GM23248 (cell line): ENCODE results near the gene LRRC8E. TPM values are rescaled to one million over a fixed set of nuclear protein-coding genes. Genes with fewer than 3 reads are reported as not detected.

Experiments
- DNase-seq: peaks from one replicate; pipeline ENCODE4 v3.0.0-alpha.2; 2015
- H2AFZ ChIP-seq: fragments of 200-600 bp; sonication (generic); 2 replicates; pipeline ENCODE4 v1.6.1; 2016; ENCODE audit warnings: antibody characterized with exemption
- H3F3A ChIP-seq: fragments of 200-600 bp; sonication (generic); 2 replicates; pipeline ENCODE4 v1.6.1; 2016; ENCODE audit warnings: mild to moderate bottlenecking, antibody characterized with exemption, mixed run types; ENCODE audit not compliant: insufficient read depth
- H3K27ac ChIP-seq: fragments of 200-600 bp; sonication (generic); 2 replicates; pipeline ENCODE4 v1.5.1; 2016; ENCODE audit warnings: mild to moderate bottlenecking
- H3K27me3 ChIP-seq: fragments of 200-600 bp; sonication (generic); replicated peaks from 2 replicates; pipeline ENCODE4 v1.6.1; 2016; ENCODE audit warnings: mild to moderate bottlenecking; ENCODE audit not compliant: insufficient read depth
- H3K36me3 ChIP-seq: fragments of 200-600 bp; sonication (generic); 2 replicates; pipeline ENCODE4 v1.6.1; 2016; ENCODE audit warnings: low read depth, mild to moderate bottlenecking
- H3K4me1 ChIP-seq: fragments of 200-600 bp; sonication (generic); 2 replicates; pipeline ENCODE4 v1.6.1; 2016; ENCODE audit warnings: mild to moderate bottlenecking; ENCODE audit not compliant: insufficient read depth
- H3K4me2 ChIP-seq: fragments of 200-600 bp; sonication (generic); one replicate; pipeline ENCODE4 v1.6.1; 2016; ENCODE audit warnings: mild to moderate bottlenecking; ENCODE audit not compliant: unreplicated experiment
- H3K4me3 ChIP-seq: fragments of 200-600 bp; sonication (generic); 2 replicates; pipeline ENCODE4 v1.5.1; 2016; ENCODE audit warnings: mild to moderate bottlenecking
- H3K79me2 ChIP-seq: fragments of 200-600 bp; sonication (generic); 2 replicates; pipeline ENCODE4 v1.6.1; 2016; ENCODE audit warnings: mild to moderate bottlenecking; ENCODE audit not compliant: insufficient read depth
- H3K9ac ChIP-seq: fragments of 200-600 bp; sonication (generic); 2 replicates; pipeline ENCODE4 v1.6.1; 2016; ENCODE audit warnings: mild to moderate bottlenecking
- H3K9me2 ChIP-seq: fragments of 200-600 bp; sonication (generic); 2 replicates; pipeline ENCODE4 v1.6.1; 2016; ENCODE audit warnings: mixed run types, mild to moderate bottlenecking, moderate library complexity; ENCODE audit not compliant: insufficient read depth
- H3K9me3 ChIP-seq: fragments of 200-600 bp; sonication (generic); one replicate; pipeline ENCODE4 v1.6.1; 2017; ENCODE audit warnings: low read depth
- H4K20me1 ChIP-seq: fragments of 200-600 bp; sonication (generic); 2 replicates; pipeline ENCODE4 v1.6.0; 2016; ENCODE audit not compliant: insufficient read depth
- EZH2 ChIP-seq: fragments of 200-600 bp; sonication (generic); IDR thresholded peaks from 2 replicates; pipeline ENCODE4 v1.6.1; 2018; ENCODE audit warnings: antibody characterized with exemption, mild to moderate bottlenecking; ENCODE audit not compliant: insufficient read depth, poor library complexity, severe bottlenecking
- EZH2phosphoT487 ChIP-seq: fragments of 200-600 bp; sonication (generic); IDR thresholded peaks from 2 replicates; pipeline ENCODE4 v1.6.1; 2018; ENCODE audit warnings: antibody characterized with exemption, moderate library complexity, mild to moderate bottlenecking, low read depth; ENCODE audit not compliant: insufficient read depth
- WGBS, 2 experiments: methylation state at CpG; one replicate each; pipeline ENCODE4 v1.1.6; 2015 to 2017; ENCODE audit warnings: low lambda C conversion rate in 2 of 2, low coverage in 1 of 2; ENCODE audit errors: missing lambda C conversion rate in 2 of 2; 5-methylcytosine and 5-hydroxymethylcytosine counted together
- in situ Hi-C: fragments of 300-500 bp; cut with MboI; formaldehyde crosslinking; loops from 2 replicates; pipeline ENCODE4 v1.15.0; 2020
- polyA plus RNA-seq: library from polyadenylated mRNA; unstranded; fragments of >200 nt; fragmentation: Nextera tagmentation; extraction: Ambion mirVana; gene quantifications from 2 replicates; pipeline ENCODE4 v1.2.1, GENCODE V29; 2016
- total RNA-seq: library from RNA; depleted of rRNA; stranded (reverse); fragments of >200 nt; shearing (Covaris generic); gene quantifications from 2 replicates; pipeline ENCODE4 v1.2.3, GENCODE V29; 2014

LRRC8E gene
- total and polyA plus RNA-seq, 2 experiments from 2014 or later: 3.6 to 3.7 TPM

GRCh38 chr19:7914598-7915045 lies 26.3 kb downstream of the LRRC8E start, which contains the start of gene TGFBR3L:
TSS of gene TGFBR3L (plus strand) at chr19:7914830.
- H3K27ac ChIP-seq: no peak within 1 kb of the TSS
- H2AFZ ChIP-seq: peak within 1 kb of the TSS; percentile 79; the same call in 1 of the 2 replicates
- no peaks in the 10 kb centered on the region for H3K79me2 ChIP-seq
- H4K20me1 ChIP-seq: no peaks in the 10 kb centered on the region
- H3K4me3 ChIP-seq: peak within 1 kb of the TSS; percentile 74
- H3K4me2 ChIP-seq: peak within 1 kb of the TSS; percentile 88
- 60 to 61% methylated on average over 8 to 12 of the region's 12 CpGs for WGBS, 2 experiments
- no peaks in the 10 kb centered on the region for H3K9me3 ChIP-seq
- H3K36me3 ChIP-seq: no peaks in the 10 kb centered on the region; the same call in 1 of the 2 replicates
- in situ Hi-C loops: no loop called here
- no peak for DNase-seq
- no peaks in the 10 kb centered on the region for H3F3A ChIP-seq
- no peak for TF ChIP-seq EZH2
- TF ChIP-seq EZH2phosphoT487: no peak
- no peaks in the 10 kb centered on the region for H3K4me1 ChIP-seq
- no peaks in the 10 kb centered on the region for H3K27me3 ChIP-seq
- no peaks in the 10 kb centered on the region for H3K9me2 ChIP-seq
- peak within 1 kb of the TSS; percentile 73 for H3K9ac ChIP-seq

- in situ Hi-C loops: no loop called here
- DNase-seq: no peak
- H3K4me3 ChIP-seq: peak overlapping the region; percentile 74
- peak overlapping the region; percentile 88 for H3K4me2 ChIP-seq
- H3F3A ChIP-seq: no peaks in the 10 kb centered on the region
- peak overlapping the region; percentile 73 for H3K9ac ChIP-seq
- WGBS, 2 experiments: 41 to 44% methylated on average over 23 to 24 of the region's 24 CpGs
- H3K79me2 ChIP-seq: no peaks in the 10 kb centered on the region
- no peaks in the 10 kb centered on the region for H3K9me3 ChIP-seq
- TF ChIP-seq EZH2: no peak
- H3K36me3 ChIP-seq: no peaks in the 10 kb centered on the region; the same call in 1 of the 2 replicates
- no peak overlapping the region for H3K27ac ChIP-seq
- no peaks in the 10 kb centered on the region for H4K20me1 ChIP-seq
- H2AFZ ChIP-seq: peak overlapping the region; percentile 79
- no peaks in the 10 kb centered on the region for H3K4me1 ChIP-seq
- H3K27me3 ChIP-seq: no peaks in the 10 kb centered on the region
- H3K9me2 ChIP-seq: no peaks in the 10 kb centered on the region
Observed at GRCh38 chr19:7915250-7916102, 27.2 kb downstream of the LRRC8E start.

- Histone ChIP-seq H3K9me2 (no peaks in the 10 kb centered on the region), H3K9ac (peak overlapping the region; percentile 73), H3K4me2 (peak overlapping the region; percentile 88), H3K79me2 (no peaks in the 10 kb centered on the region), H3K36me3 (no peaks in the 10 kb centered on the region; the same call in 1 of the 2 replicates), H4K20me1 (no peaks in the 10 kb centered on the region), H3K4me3 (peak overlapping the region; percentile 74), H2AFZ (peak overlapping the region; percentile 79), H3K9me3 (no peaks in the 10 kb centered on the region), H3K27me3 (no peaks in the 10 kb centered on the region), H3K27ac (peak overlapping the region; percentile 31; the same call in 1 of the 2 replicates), H3F3A (no peaks in the 10 kb centered on the region), H3K4me1 (0 out of 2 replicates have a peak, but pooled peaks cover under 1% of the 10 kb centered on the region)
- WGBS, 2 experiments: 2% methylated on average over 39 to 90 of the region's 104 CpGs
- TF ChIP-seq EZH2phosphoT487: no peak
- no peak for TF ChIP-seq EZH2
- in situ Hi-C loops: no loop called here
- DNase-seq: peak; percentile 78
Observed at GRCh38 chr19:7916103-7916954, 28.0 kb downstream of the LRRC8E start.

- H3K9ac ChIP-seq: peak overlapping the region; percentile 73
- no peaks in the 10 kb centered on the region for H3K27me3 ChIP-seq
- in situ Hi-C loops: no loop called here
- 0 out of 2 replicates have a peak, but pooled peaks cover 6% of the 10 kb centered on the region for H3K4me1 ChIP-seq
- no peak for DNase-seq
- H3K4me3 ChIP-seq: peak overlapping the region; percentile 74
- peak overlapping the region; percentile 31 for H3K27ac ChIP-seq
- H3K9me2 ChIP-seq: no peaks in the 10 kb centered on the region
- TF ChIP-seq EZH2phosphoT487: no peak
- no peak for TF ChIP-seq EZH2
- H4K20me1 ChIP-seq: no peaks in the 10 kb centered on the region
- no peaks in the 10 kb centered on the region; the same call in 1 of the 2 replicates for H3K36me3 ChIP-seq
- H3K79me2 ChIP-seq: no peaks in the 10 kb centered on the region
- WGBS, 2 experiments: 8 to 9% methylated on average over 9 to 12 of the region's 12 CpGs
- H3K4me2 ChIP-seq: peak overlapping the region; percentile 88
- peak overlapping the region; percentile 79 for H2AFZ ChIP-seq
- no peaks in the 10 kb centered on the region for H3F3A ChIP-seq
- no peaks in the 10 kb centered on the region for H3K9me3 ChIP-seq
Observed at GRCh38 chr19:7916955-7917266, 28.6 kb downstream of the LRRC8E start.
